H1 (cell line): Measurements from ENCODE around the gene BLNK.

Experiments used
- CHD2 ChIP-seq: IDR thresholded peaks from 2 replicates; pipeline ENCODE4 v1.6.1; 2012; ENCODE audit warnings: low read length, improper control_type of control experiment
- EGR1 ChIP-seq: IDR thresholded peaks from 2 replicates; pipeline ENCODE4 v1.6.1; 2011; ENCODE audit warnings: low read depth, low read length, borderline replicate concordance
- EP300 ChIP-seq, 2 experiments: IDR thresholded peaks; 1 replicate in 1 of 2; 2 replicates in 1 of 2; pipeline ENCODE4 v1.6.1; 2011 to 2012; ENCODE audit warnings: low read depth in 2 of 2, low read length in 2 of 2, mild to moderate bottlenecking in 2 of 2, borderline replicate concordance in 1 of 2, inconsistent platforms in 1 of 2, moderate library complexity in 1 of 2
- EZH2 ChIP-seq: fragments of 200-600 bp; sonication (generic); IDR thresholded peaks from 2 replicates; pipeline ENCODE4 v1.7.1; 2012; ENCODE audit warnings: low read depth, mild to moderate bottlenecking, moderate library complexity, low read length, inconsistent platforms; ENCODE audit not compliant: severe bottlenecking
- HDAC2 ChIP-seq, 2 experiments: fragments of 300-600 bp in 1 of 2; sonication (generic) in 1 of 2; IDR thresholded peaks; 2 replicates each; pipeline ENCODE4 v1.6.1; 2011 to 2012; ENCODE audit warnings: low read depth in 2 of 2, low read length in 2 of 2, mild to moderate bottlenecking in 2 of 2, moderate library complexity in 2 of 2, borderline replicate concordance in 1 of 2, inconsistent platforms in 1 of 2
- JUND ChIP-seq: IDR thresholded peaks from 2 replicates; pipeline ENCODE4 v1.6.1; 2011; ENCODE audit warnings: mild to moderate bottlenecking, improper control_type of control experiment, low read length
- MAFK ChIP-seq: IDR thresholded peaks from 2 replicates; pipeline ENCODE4 v1.6.1; 2012; ENCODE audit warnings: low read depth, mild to moderate bottlenecking, improper control_type of control experiment, low read length
- POLR2A ChIP-seq, 2 experiments: IDR thresholded peaks; 1 replicate in 1 of 2; 2 replicates in 1 of 2; pipeline ENCODE4 v1.6.1; 2011; ENCODE audit warnings: low read depth in 2 of 2, low read length in 2 of 2, mild to moderate bottlenecking in 2 of 2; ENCODE audit errors: control extremely low read depth in 1 of 2
- POLR2AphosphoS5 ChIP-seq: IDR thresholded peaks from 2 replicates; pipeline ENCODE4 v1.6.1; 2011; ENCODE audit warnings: low read depth, low read length
- SAP30 ChIP-seq: fragments of 300-600 bp; sonication (generic); IDR thresholded peaks from 2 replicates; pipeline ENCODE4 v1.7.1; 2012; ENCODE audit warnings: low read length, moderate library complexity, mild to moderate bottlenecking, inconsistent platforms; ENCODE audit not compliant: insufficient read depth, insufficient replicate concordance
- TF ChIP-seq, protein P1 (sequence below), 3 experiments: IDR thresholded peaks; 1 replicate in 2 of 3; 2 replicates in 1 of 3; pipeline versions ENCODE4 v1.5.1 to v1.6.1; 2011; ENCODE audit warnings: low read length in 3 of 3, mild to moderate bottlenecking in 3 of 3, inconsistent platforms in 2 of 3, low read depth in 1 of 3, moderate library complexity in 1 of 3; ENCODE audit not compliant: insufficient read depth in 1 of 3; ENCODE audit errors: control extremely low read depth in 1 of 3
- TF ChIP-seq, protein P2 (sequence below): IDR thresholded peaks from 2 replicates; pipeline ENCODE4 v1.6.1; 2012; ENCODE audit warnings: low read length, inconsistent platforms
- TF ChIP-seq, protein P3 (sequence below): IDR thresholded peaks from 2 replicates; pipeline ENCODE4 v1.6.1; 2011; ENCODE audit warnings: low read length, improper control_type of control experiment

DNA sequence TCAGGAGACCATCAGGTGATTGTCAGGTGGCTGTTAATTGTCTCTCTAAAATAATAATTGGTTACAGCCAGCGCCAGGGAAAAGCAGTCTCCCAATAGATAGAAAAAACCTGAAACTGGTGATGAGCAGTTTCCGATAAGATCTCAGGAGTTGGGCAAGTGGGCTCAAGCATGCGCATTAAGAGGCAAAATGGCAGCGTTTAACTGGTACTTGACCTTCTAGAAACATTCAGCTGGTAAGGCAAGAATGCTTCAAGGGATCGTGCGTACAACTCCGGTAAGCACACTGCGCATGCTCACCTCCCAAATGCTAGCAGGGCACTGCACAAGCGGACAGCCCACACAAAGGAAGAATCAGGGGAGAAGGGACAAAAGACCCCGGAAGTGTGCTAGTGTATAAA is 48.5 kb downstream of the BLNK start:
- TF ChIP-seq CHD2 = no peak
- TF ChIP-seq MAFK = no peak
- TF ChIP-seq EZH2 = no peak
- TF ChIP-seq POLR2AphosphoS5 = no peak
- TF ChIP-seq, protein P1, sequence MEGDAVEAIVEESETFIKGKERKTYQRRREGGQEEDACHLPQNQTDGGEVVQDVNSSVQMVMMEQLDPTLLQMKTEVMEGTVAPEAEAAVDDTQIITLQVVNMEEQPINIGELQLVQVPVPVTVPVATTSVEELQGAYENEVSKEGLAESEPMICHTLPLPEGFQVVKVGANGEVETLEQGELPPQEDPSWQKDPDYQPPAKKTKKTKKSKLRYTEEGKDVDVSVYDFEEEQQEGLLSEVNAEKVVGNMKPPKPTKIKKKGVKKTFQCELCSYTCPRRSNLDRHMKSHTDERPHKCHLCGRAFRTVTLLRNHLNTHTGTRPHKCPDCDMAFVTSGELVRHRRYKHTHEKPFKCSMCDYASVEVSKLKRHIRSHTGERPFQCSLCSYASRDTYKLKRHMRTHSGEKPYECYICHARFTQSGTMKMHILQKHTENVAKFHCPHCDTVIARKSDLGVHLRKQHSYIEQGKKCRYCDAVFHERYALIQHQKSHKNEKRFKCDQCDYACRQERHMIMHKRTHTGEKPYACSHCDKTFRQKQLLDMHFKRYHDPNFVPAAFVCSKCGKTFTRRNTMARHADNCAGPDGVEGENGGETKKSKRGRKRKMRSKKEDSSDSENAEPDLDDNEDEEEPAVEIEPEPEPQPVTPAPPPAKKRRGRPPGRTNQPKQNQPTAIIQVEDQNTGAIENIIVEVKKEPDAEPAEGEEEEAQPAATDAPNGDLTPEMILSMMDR (IDR thresholded peaks at IDR 0.05; ENCODE audit: control extremely low read depth in 1 of 3, insufficient read depth in 1 of 3, low read depth in 1 of 3, low read length in 3 of 3) = no peak
- no peak for TF ChIP-seq EGR1
- no peak for TF ChIP-seq POLR2A (IDR thresholded peaks at IDR 0.05; ENCODE audit: control extremely low read depth in 1 of 2, low read depth in 2 of 2, low read length in 2 of 2)
- TF ChIP-seq, protein P2, sequence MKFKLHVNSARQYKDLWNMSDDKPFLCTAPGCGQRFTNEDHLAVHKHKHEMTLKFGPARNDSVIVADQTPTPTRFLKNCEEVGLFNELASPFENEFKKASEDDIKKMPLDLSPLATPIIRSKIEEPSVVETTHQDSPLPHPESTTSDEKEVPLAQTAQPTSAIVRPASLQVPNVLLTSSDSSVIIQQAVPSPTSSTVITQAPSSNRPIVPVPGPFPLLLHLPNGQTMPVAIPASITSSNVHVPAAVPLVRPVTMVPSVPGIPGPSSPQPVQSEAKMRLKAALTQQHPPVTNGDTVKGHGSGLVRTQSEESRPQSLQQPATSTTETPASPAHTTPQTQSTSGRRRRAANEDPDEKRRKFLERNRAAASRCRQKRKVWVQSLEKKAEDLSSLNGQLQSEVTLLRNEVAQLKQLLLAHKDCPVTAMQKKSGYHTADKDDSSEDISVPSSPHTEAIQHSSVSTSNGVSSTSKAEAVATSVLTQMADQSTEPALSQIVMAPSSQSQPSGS = no peak
- no peak for TF ChIP-seq JUND
- TF ChIP-seq EP300 (IDR thresholded peaks at IDR 0.05; ENCODE audit: borderline replicate concordance in 1 of 2, low read depth in 2 of 2, low read length in 2 of 2) = no peak
- no peak for TF ChIP-seq SAP30
- TF ChIP-seq, protein P3, sequence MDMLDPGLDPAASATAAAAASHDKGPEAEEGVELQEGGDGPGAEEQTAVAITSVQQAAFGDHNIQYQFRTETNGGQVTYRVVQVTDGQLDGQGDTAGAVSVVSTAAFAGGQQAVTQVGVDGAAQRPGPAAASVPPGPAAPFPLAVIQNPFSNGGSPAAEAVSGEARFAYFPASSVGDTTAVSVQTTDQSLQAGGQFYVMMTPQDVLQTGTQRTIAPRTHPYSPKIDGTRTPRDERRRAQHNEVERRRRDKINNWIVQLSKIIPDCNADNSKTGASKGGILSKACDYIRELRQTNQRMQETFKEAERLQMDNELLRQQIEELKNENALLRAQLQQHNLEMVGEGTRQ = no peak
- no peak for TF ChIP-seq HDAC2 (IDR thresholded peaks at IDR 0.05; ENCODE audit: borderline replicate concordance in 1 of 2, low read depth in 2 of 2, low read length in 2 of 2)
